H1 (cell line): ENCODE measurements around the gene ADSS1. TPM values are rescaled to one million over a fixed set of nuclear protein-coding genes. Genes with fewer than 3 reads are reported as not detected.
A peak's percentile ranks its signal among the peaks of the same experiment; 100 is the strongest.

ENCODE experiments used
- CTCF ChIA-PET: fragments of 300-600 bp; sonication (Branson Sonifier 250); formaldehyde crosslinking; loops from one replicate; lab custom pipeline; 2021; ENCODE audit not compliant: partially characterized antibody; lab: Charles Lee
- POLR2A ChIA-PET: fragments of 300-600 bp; sonication (Branson Sonifier 250); formaldehyde crosslinking; loops from one replicate; lab custom pipeline; 2021; ENCODE audit warnings: inconsistent platforms; ENCODE audit not compliant: partially characterized antibody; lab: Charles Lee
- DNase-seq, 2 experiments: peaks; one replicate each; pipeline versions ENCODE4 v3.0.0 to v3.0.0-alpha.2; 2010 to 2022; ENCODE audit warnings: low spot score in 2 of 2, low read depth in 1 of 2, mixed read lengths in 1 of 2
- FAIRE-seq: peaks from 2 replicates; lab custom pipeline; 2011; peaks lifted over from hg19 to GRCh38; lab: Jason Lieb, UNC
- H2AFZ ChIP-seq: 2 replicates; pipeline ENCODE4 v1.8.1; 2012; ENCODE audit warnings: low read length, inconsistent platforms
- H2AK5ac ChIP-seq: 2 replicates; pipeline ENCODE4 v1.6.1; 2013; ENCODE audit warnings: low read depth, low read length
- H2BK120ac ChIP-seq: replicated peaks from 2 replicates; pipeline ENCODE3; 2013; ENCODE audit warnings: low read depth, low read length, inconsistent platforms
- H2BK12ac ChIP-seq: 2 replicates; pipeline ENCODE4 v1.6.1; 2013; ENCODE audit warnings: low read depth, low read length
- H2BK15ac ChIP-seq: 2 replicates; pipeline ENCODE4 v1.6.1; 2013; ENCODE audit warnings: low read length
- H2BK20ac ChIP-seq: 2 replicates; pipeline ENCODE4 v1.6.1; 2013; ENCODE audit warnings: low read length
- H2BK5ac ChIP-seq: 2 replicates; pipeline ENCODE4 v1.6.1; 2013; ENCODE audit warnings: low read depth, low read length
- H3K14ac ChIP-seq: 2 replicates; pipeline ENCODE4 v1.6.1; 2013; ENCODE audit warnings: inconsistent platforms; ENCODE audit not compliant: insufficient read length
- H3K18ac ChIP-seq: 2 replicates; pipeline ENCODE4 v1.6.1; 2013; ENCODE audit warnings: low read length; ENCODE audit errors: extremely low read depth
- H3K23ac ChIP-seq: 2 replicates; pipeline ENCODE4 v1.6.1; 2013; ENCODE audit warnings: inconsistent platforms; ENCODE audit not compliant: insufficient read length
- H3K23me2 ChIP-seq: 2 replicates; pipeline ENCODE4 v1.6.1; 2013; ENCODE audit warnings: low read depth, low read length
- H3K27ac ChIP-seq: 2 replicates; pipeline ENCODE4 v1.6.1; 2011; ENCODE audit warnings: low read depth, low read length, inconsistent platforms
- H3K27me3 ChIP-seq, 4 experiments: replicated peaks in 1 of 4; 1 replicate in 1 of 4; 2 replicates in 3 of 4; pipeline versions ENCODE4 v1.6.1 to v1.8.1; 2011 to 2013; ENCODE audit warnings: low read length in 3 of 4, mild to moderate bottlenecking in 3 of 4, inconsistent platforms in 2 of 4, mixed read lengths in 2 of 4, moderate library complexity in 1 of 4; ENCODE audit not compliant: control insufficient read depth in 3 of 4, insufficient read depth in 3 of 4; ENCODE audit errors: extremely low read depth in 1 of 4
- H3K36me3 ChIP-seq, 4 experiments: 2 replicates each; pipeline versions ENCODE4 v1.6.1 to v1.8.1; 2011 to 2013; ENCODE audit warnings: mild to moderate bottlenecking in 4 of 4, low read length in 3 of 4, moderate library complexity in 2 of 4, control low read depth in 1 of 4, inconsistent platforms in 1 of 4; ENCODE audit not compliant: insufficient read depth in 4 of 4, control insufficient read depth in 2 of 4
- H3K4ac ChIP-seq: replicated peaks from 2 replicates; pipeline ENCODE3; 2013; ENCODE audit warnings: low read length, low read depth, mixed read lengths, inconsistent platforms; ENCODE audit not compliant: insufficient read length
- H3K4me1 ChIP-seq, 4 experiments: replicated peaks in 1 of 4; 1 replicate in 1 of 4; 2 replicates in 3 of 4; pipeline versions ENCODE4 v1.6.1 to v1.8.1; 2011 to 2013; ENCODE audit warnings: low read length in 3 of 4, inconsistent platforms in 2 of 4, mixed read lengths in 1 of 4; ENCODE audit not compliant: insufficient read depth in 4 of 4, control insufficient read depth in 3 of 4
- H3K4me2 ChIP-seq, 2 experiments: 2 replicates each; pipeline versions ENCODE4 v1.6.1 to v1.8.1; 2011 to 2013; ENCODE audit warnings: low read depth in 2 of 2, low read length in 2 of 2, control low read depth in 1 of 2, inconsistent platforms in 1 of 2, mild to moderate bottlenecking in 1 of 2; ENCODE audit not compliant: insufficient read depth in 1 of 2
- H3K4me3 ChIP-seq, 4 experiments: fragments of 200-600, 300-600 bp in 1 of 4; sonication (generic), shearing (Covaris generic), sonication (Bioruptor Twin) in 1 of 4; 2 replicates each; pipeline versions ENCODE4 v1.5.1 to v1.8.1; 2011 to 2016; ENCODE audit warnings: low read length in 4 of 4, low read depth in 3 of 4, control low read depth in 2 of 4, inconsistent platforms in 2 of 4, mild to moderate bottlenecking in 2 of 4, mixed read lengths in 1 of 4, moderate library complexity in 1 of 4; ENCODE audit not compliant: insufficient read depth in 2 of 4; ENCODE audit errors: extremely low read depth in 1 of 4
- H3K56ac ChIP-seq: replicated peaks from 2 replicates; pipeline ENCODE3; 2013; ENCODE audit warnings: low read depth, mild to moderate bottlenecking, mixed read lengths, low read length, inconsistent platforms; ENCODE audit not compliant: insufficient read length
- H3K79me1 ChIP-seq: 2 replicates; pipeline ENCODE4 v1.6.1; 2013; ENCODE audit warnings: low read depth, low read length, control low read depth
- H3K79me2 ChIP-seq, 2 experiments: 2 replicates each; pipeline versions ENCODE4 v1.6.1 to v1.8.1; 2012 to 2013; ENCODE audit warnings: low read length in 2 of 2, mild to moderate bottlenecking in 2 of 2, inconsistent platforms in 1 of 2; ENCODE audit not compliant: insufficient read depth in 2 of 2, control insufficient read depth in 1 of 2
- H3K9ac ChIP-seq, 4 experiments: replicated peaks in 1 of 4; 1 replicate in 1 of 4; 2 replicates in 3 of 4; pipeline versions ENCODE4 v1.6.1 to v1.8.1; 2011 to 2013; ENCODE audit warnings: low read depth in 3 of 4, low read length in 3 of 4, control low read depth in 2 of 4, mild to moderate bottlenecking in 2 of 4, moderate library complexity in 2 of 4, inconsistent platforms in 1 of 4; ENCODE audit errors: extremely low read depth in 1 of 4
- H3K9me3 ChIP-seq, 2 experiments: 2 replicates each; pipeline versions ENCODE4 v1.6.1 to v1.8.1; 2012 to 2013; ENCODE audit warnings: mild to moderate bottlenecking in 2 of 2, moderate library complexity in 2 of 2, control low read depth in 1 of 2, inconsistent platforms in 1 of 2, low read depth in 1 of 2, low read length in 1 of 2, mixed read lengths in 1 of 2; ENCODE audit not compliant: insufficient read depth in 2 of 2
- H4K20me1 ChIP-seq, 2 experiments: replicated peaks in 1 of 2; 2 replicates each; pipeline versions ENCODE3 to v1.8.1; 2011 to 2013; ENCODE audit warnings: inconsistent platforms in 2 of 2, low read length in 2 of 2, mild to moderate bottlenecking in 1 of 2; ENCODE audit not compliant: insufficient read depth in 2 of 2, control insufficient read depth in 1 of 2
- H4K5ac ChIP-seq: 2 replicates; pipeline ENCODE4 v1.6.1; 2013; ENCODE audit warnings: low read length, low read depth, mixed read lengths, inconsistent platforms; ENCODE audit not compliant: insufficient read length
- H4K8ac ChIP-seq: 2 replicates; pipeline ENCODE4 v1.8.0; 2013; ENCODE audit warnings: mild to moderate bottlenecking, moderate library complexity, low read length, inconsistent platforms; ENCODE audit not compliant: insufficient read depth; ENCODE audit errors: extremely low read depth
- H4K91ac ChIP-seq: replicated peaks from 2 replicates; pipeline ENCODE3; 2013; ENCODE audit warnings: low read length, mixed read lengths, inconsistent platforms; ENCODE audit not compliant: insufficient read length
- KDM1A ChIP-seq: fragments of 200-600, 300-600 bp; sonication (generic); IDR thresholded peaks from 2 replicates; pipeline ENCODE4 v1.7.1; 2016; ENCODE audit warnings: mild to moderate bottlenecking, low read length, borderline replicate concordance
- POU5F1 ChIP-seq: IDR thresholded peaks from 2 replicates; pipeline ENCODE4 v1.6.1; 2011; ENCODE audit warnings: low read depth, mild to moderate bottlenecking, low read length, moderate library complexity
- TAF7 ChIP-seq: optimal IDR thresholded peaks from 2 replicates; pipeline ENCODE3; 2011; ENCODE audit warnings: low read depth, mild to moderate bottlenecking, inconsistent platforms, low read length, moderate library complexity, borderline replicate concordance
- TCF12 ChIP-seq: IDR thresholded peaks from 2 replicates; pipeline ENCODE4 v1.6.1; 2011; ENCODE audit warnings: low read depth, mild to moderate bottlenecking, low read length
- WGBS, 2 experiments: shearing (Covaris generic) in 1 of 2; methylation state at CpG; one replicate each; pipeline versions ENCODE4 v1.1.6 to v1.1.7; 2013 to 2015; ENCODE audit warnings: low lambda C conversion rate in 2 of 2, mixed read lengths in 2 of 2, inconsistent platforms in 1 of 2, low coverage in 1 of 2, missing lambda C conversion rate in 1 of 2; ENCODE audit not compliant: insufficient replicate concordance in 2 of 2, insufficient coverage in 1 of 2, insufficient read length in 1 of 2; ENCODE audit errors: extremely low coverage in 1 of 2, missing lambda C conversion rate in 1 of 2; 5-methylcytosine and 5-hydroxymethylcytosine counted together
- polyA plus RNA-seq, 7 experiments: library from polyadenylated mRNA; depleted of rRNA in 3 of 7; stranded (reverse) in 5 of 7; unstranded in 2 of 7; fragments of >200 nt in 5 of 7; fragments of 200-250 nt in 2 of 7; gene quantifications; 1 replicate in 5 of 7; 2 replicates in 1 of 7; 4 replicates in 1 of 7; pipeline versions ENCODE4 v1.2.1 to v1.2.3, GENCODE V29; 2011 to 2013; ENCODE audit warnings: missing spikeins in 2 of 7, mixed read lengths in 2 of 7
- total RNA-seq: library from RNA; stranded (reverse); fragmentation: NEBNext Ultra II Directional; extraction: Animal tissue kit (Norgen Biotek cat#: 25700); gene quantifications from 2 replicates; pipeline ENCODE4 v1.2.1, GENCODE V29; 2021

ADSS1 gene
- total and polyA plus RNA-seq, 2 of the 8 experiments (the other 6 are each of a cell fraction or from before 2014, with no cell fraction given): 7.1 to 7.9 TPM

- no peak overlapping the region for H2BK12ac ChIP-seq
- FAIRE-seq (no peak), DNase-seq (no peak)
- H3K4me2 ChIP-seq: no peak overlapping the region
- peaks cover 4 to 18% (median 10%) of the 10 kb centered on the region in 4 experiments for H3K4me1 ChIP-seq
- no peak overlapping the region for H4K5ac ChIP-seq
- H3K27me3 ChIP-seq: peaks cover 0 to 6% (median 3%) of the 10 kb centered on the region in 4 experiments; a peak in 1 of 7 replicates
- no peaks in the 10 kb centered on the region for H3K9me3 ChIP-seq
- H3K27ac ChIP-seq: no peak overlapping the region
- no peak overlapping the region for H2BK5ac ChIP-seq
- no peak overlapping the region for H3K9ac ChIP-seq
- H2AFZ ChIP-seq: no peak overlapping the region
- no peak overlapping the region for H2BK20ac ChIP-seq
- H3K36me3 ChIP-seq: peaks cover 0 to 4% (median 0%) of the 10 kb centered on the region in 4 experiments; a peak in 3 of 8 replicates
- 89% methylated on average over 27 of the region's 31 CpGs; no CpG with 5 or more reads in 1 of the 2 experiments for WGBS, 2 experiments
- ChIA-PET CTCF (interaction anchor here (4.7 to 11.1 kb wide), 2 partner anchors 11 to 20 kb away, joined by 35 to 110 read pairs; no protein-coding TSS in a partner anchor), POLR2A (interaction anchor here (0.8 to 1.2 kb wide), 2 partner anchors 13 to 37 kb away, joined by 3 read pairs; partner anchors contain the start of gene SIVA1)
- H3K4me3 ChIP-seq: no peak overlapping the region
- H4K91ac ChIP-seq: no peak overlapping the region
- peaks cover 10% of the 10 kb centered on the region; the same call in 1 of the 2 replicates for H3K23me2 ChIP-seq
- H3K79me1 ChIP-seq: peaks cover 8% of the 10 kb centered on the region
- no peak overlapping the region for H2AK5ac ChIP-seq
- no peak overlapping the region for H3K14ac ChIP-seq
- H3K56ac ChIP-seq: no peak overlapping the region
- no peak overlapping the region for H2BK120ac ChIP-seq
- no peak for TF ChIP-seq KDM1A
- no peak for TF ChIP-seq TAF7
- no peak for TF ChIP-seq POU5F1
- no peak for TF ChIP-seq TCF12
- H3K4ac ChIP-seq: no peak overlapping the region
- H2BK15ac ChIP-seq: no peak overlapping the region
- peaks cover 0 to 6% of the 10 kb centered on the region in 2 experiments; a peak in 1 of 4 replicates for H3K79me2 ChIP-seq
- H4K20me1 ChIP-seq: peaks cover 26 to 39% of the 10 kb centered on the region in 2 experiments
- H4K8ac ChIP-seq: peak overlapping the region; percentile 57; the same call in 1 of the 2 replicates
- H3K18ac ChIP-seq: no peak overlapping the region
- H3K23ac ChIP-seq: no peak overlapping the region
Measured at GRCh38 chr14:104789752-104790743, 66.0 kb downstream of the ADSS1 start.
